GM23248 (cell line): ENCODE measurements around the gene ELAPOR2.

ENCODE experiments used
- EZH2 ChIP-seq: fragments of 200-600 bp; sonication (generic); IDR thresholded peaks from 2 replicates; pipeline ENCODE4 v1.6.1; 2018; ENCODE audit warnings: antibody characterized with exemption, mild to moderate bottlenecking; ENCODE audit not compliant: insufficient read depth, poor library complexity, severe bottlenecking
- EZH2phosphoT487 ChIP-seq: fragments of 200-600 bp; sonication (generic); IDR thresholded peaks from 2 replicates; pipeline ENCODE4 v1.6.1; 2018; ENCODE audit warnings: antibody characterized with exemption, moderate library complexity, mild to moderate bottlenecking, low read depth; ENCODE audit not compliant: insufficient read depth

- TF ChIP-seq EZH2 (no peak), EZH2phosphoT487 (no peak)
Observed at GRCh38 chr7:87105401-87105800, 45.9 kb upstream of the ELAPOR2 start.
